CD4-positive, alpha-beta memory T cell (primary cell): ENCODE results near the gene NOS1AP. TPM values are rescaled to one million over a fixed set of nuclear protein-coding genes. Genes with fewer than 3 reads are reported as not detected.

Experiments used
- CTCF ChIA-PET: fragments of 350-600 bp; sonication (Branson Sonifier 250); formaldehyde crosslinking; loops from one replicate; lab custom pipeline; 2021; ENCODE audit warnings: inconsistent platforms; ENCODE audit not compliant: partially characterized antibody; lab: Charles Lee
- POLR2A ChIA-PET: fragments of 350-600 bp; sonication (Branson Sonifier 250); formaldehyde crosslinking; loops from one replicate; lab custom pipeline; 2021; ENCODE audit not compliant: partially characterized antibody; lab: Charles Lee
- DNase-seq, 5 donors: peaks; one replicate each; pipeline versions ENCODE4 v3.0.0 to v3.0.0-alpha.2; 2020 to 2022; ENCODE audit warnings: mixed read lengths in 1 of 5
- H3K27ac ChIP-seq: one replicate; pipeline ENCODE4 v1.7.0; 2013; ENCODE audit warnings: low read depth, low read length
- H3K27me3 ChIP-seq: 2 replicates; pipeline ENCODE4 v1.7.0; 2013; ENCODE audit warnings: mild to moderate bottlenecking, low read length, moderate library complexity; ENCODE audit not compliant: insufficient read depth
- H3K36me3 ChIP-seq: 2 replicates; pipeline ENCODE4 v1.7.0; 2013; ENCODE audit warnings: mild to moderate bottlenecking, low read length, moderate library complexity; ENCODE audit not compliant: insufficient read depth
- H3K4me1 ChIP-seq: 2 replicates; pipeline ENCODE4 v1.7.0; 2013; ENCODE audit warnings: mild to moderate bottlenecking, low read length, moderate library complexity; ENCODE audit not compliant: insufficient read depth
- H3K4me3 ChIP-seq, 2 donors: one replicate each; pipeline ENCODE4 v1.7.0; 2013; ENCODE audit warnings: low read length in 2 of 2, mild to moderate bottlenecking in 1 of 2
- H3K9me3 ChIP-seq, 2 donors: one replicate each; pipeline ENCODE4 v1.7.0; 2013; ENCODE audit warnings: low read length in 2 of 2, control low read depth in 1 of 2; ENCODE audit not compliant: control insufficient read depth in 1 of 2
- H3K27ac Mint-ChIP-seq, 7 donors: one replicate each; pipeline ENCODE4 v1.8.0; 2020 to 2021; ENCODE audit warnings: mixed read lengths in 7 of 7, mild to moderate bottlenecking in 6 of 7, inconsistent platforms in 3 of 7, moderate library complexity in 3 of 7
- H3K27me3 Mint-ChIP-seq, 2 donors: one replicate each; pipeline ENCODE4 v1.8.0; 2020 to 2021; ENCODE audit warnings: mixed read lengths in 2 of 2
- H3K36me3 Mint-ChIP-seq, 2 donors: one replicate each; pipeline ENCODE4 v1.8.0; 2020 to 2021; ENCODE audit warnings: mixed read lengths in 2 of 2, inconsistent platforms in 1 of 2, mild to moderate bottlenecking in 1 of 2
- H3K4me1 Mint-ChIP-seq, 4 donors: one replicate each; pipeline ENCODE4 v1.8.0; 2020 to 2021; ENCODE audit warnings: mixed read lengths in 4 of 4, mild to moderate bottlenecking in 1 of 4
- H3K4me3 Mint-ChIP-seq, 8 donors: one replicate each; pipeline ENCODE4 v1.8.0; 2020 to 2021; ENCODE audit warnings: mixed read lengths in 8 of 8, mild to moderate bottlenecking in 7 of 8, moderate library complexity in 6 of 8, inconsistent platforms in 3 of 8
- H3K9me3 Mint-ChIP-seq, 8 donors: one replicate each; pipeline ENCODE4 v1.8.0; 2020 to 2021; ENCODE audit warnings: mixed read lengths in 8 of 8, mild to moderate bottlenecking in 5 of 8, inconsistent platforms in 3 of 8, moderate library complexity in 1 of 8
- intact Hi-C: fragments of 100-400 bp; cut with micrococcal nuclease; formaldehyde crosslinking; loops from one replicate; pipeline ENCODE4 v1.15.1; 2023
- polyA plus RNA-seq, 2 donors: library from polyadenylated mRNA; unstranded; fragments of 300-500 nt; fragmentation: Illumina TruSeq; gene quantifications; one replicate each; pipeline ENCODE4 v1.2.3, GENCODE V29; 2021
- total RNA-seq, 2 experiments: library from RNA; stranded (reverse); gene quantifications; one replicate each; pipeline ENCODE4 v1.2.3, GENCODE V29; 2021

The NOS1AP gene
- total and polyA plus RNA-seq, 4 experiments from 2014 or later = not detected

DNA sequence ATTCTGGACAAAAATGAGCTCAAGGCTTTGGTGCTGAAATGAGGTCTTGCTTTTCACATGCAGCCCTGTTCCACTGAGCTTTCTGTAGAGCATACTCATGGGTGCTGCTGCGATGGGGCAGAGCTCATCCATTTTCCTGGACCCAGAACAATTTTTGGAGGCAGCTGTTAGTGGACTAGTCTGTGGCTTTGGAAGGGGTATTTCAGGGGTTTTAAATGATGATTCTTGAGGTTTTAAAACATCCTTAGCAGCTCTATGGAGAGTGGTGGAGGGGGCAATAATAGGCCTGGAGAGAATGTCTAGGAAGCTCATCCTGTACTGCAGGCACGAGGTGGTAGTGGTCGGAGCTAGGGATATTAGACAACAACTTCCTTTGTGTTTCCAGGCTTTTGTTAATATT, 16.5 kb downstream of the NOS1AP start:
- H3K4me3 Mint-ChIP-seq = no peak overlapping the region
- POLR2A ChIA-PET = no interaction called here
- Histone ChIP-seq H3K9me3 (peaks cover 0 to 4% of the 10 kb centered on the region in 2 donors), H3K4me3 (no peak overlapping the region), H3K27ac (no peak overlapping the region), H3K4me1 (no peaks in the 10 kb centered on the region), H3K27me3 (no peaks in the 10 kb centered on the region), H3K36me3 (no peaks in the 10 kb centered on the region)
- no peaks in the 10 kb centered on the region for H3K4me1 Mint-ChIP-seq
- CTCF ChIA-PET = interaction anchor here (0.6 kb wide), 1 partner anchor 1378 kb away, joined by 3 read pairs; no protein-coding TSS in a partner anchor
- peaks cover 15 to 22% of the 10 kb centered on the region in 2 donors for H3K27me3 Mint-ChIP-seq
- H3K36me3 Mint-ChIP-seq = no peaks in the 10 kb centered on the region
- no peak for DNase-seq
- H3K9me3 Mint-ChIP-seq = peaks cover 0 to 10% (median 6%) of the 10 kb centered on the region in 8 donors
- no peak overlapping the region for H3K27ac Mint-ChIP-seq
- intact Hi-C loops = no loop called here

DNA sequence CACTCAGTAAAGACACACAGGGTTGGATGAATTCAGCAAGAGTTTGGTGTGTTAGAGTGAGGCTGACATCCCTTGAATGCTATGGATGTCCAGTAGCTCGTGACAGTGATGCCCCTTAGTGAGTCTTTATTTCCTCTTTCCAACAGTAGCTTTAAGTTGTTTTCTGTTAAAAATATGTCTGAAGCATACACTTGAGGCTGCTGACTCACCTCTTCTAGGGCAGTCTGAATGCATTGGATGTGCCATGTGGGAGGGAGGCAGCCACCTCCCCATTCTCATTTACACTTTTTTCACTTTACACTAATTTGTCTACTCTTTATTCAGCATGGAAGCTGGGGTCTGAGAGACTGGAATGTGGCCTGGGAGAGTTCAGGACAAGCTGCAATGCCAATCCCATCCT, 17.6 kb downstream of the NOS1AP start:
- peaks cover 16 to 18% of the 10 kb centered on the region in 2 donors for H3K27me3 Mint-ChIP-seq
- no peak for DNase-seq
- no peak overlapping the region for H3K27ac ChIP-seq
- H3K4me1 ChIP-seq = no peaks in the 10 kb centered on the region
- H3K36me3 ChIP-seq = no peaks in the 10 kb centered on the region
- intact Hi-C loops = no loop called here
- no peak overlapping the region for H3K4me3 ChIP-seq
- CTCF ChIA-PET = no interaction called here
- no peak overlapping the region for H3K27ac Mint-ChIP-seq
- no peaks in the 10 kb centered on the region for H3K27me3 ChIP-seq
- H3K4me1 Mint-ChIP-seq = no peaks in the 10 kb centered on the region
- POLR2A ChIA-PET = no interaction called here
- H3K9me3 ChIP-seq = peaks cover 0 to 4% of the 10 kb centered on the region in 2 donors
- H3K9me3 Mint-ChIP-seq = peaks cover 0 to 9% (median 6%) of the 10 kb centered on the region in 8 donors
- no peak overlapping the region for H3K4me3 Mint-ChIP-seq
- no peaks in the 10 kb centered on the region for H3K36me3 Mint-ChIP-seq

DNA sequence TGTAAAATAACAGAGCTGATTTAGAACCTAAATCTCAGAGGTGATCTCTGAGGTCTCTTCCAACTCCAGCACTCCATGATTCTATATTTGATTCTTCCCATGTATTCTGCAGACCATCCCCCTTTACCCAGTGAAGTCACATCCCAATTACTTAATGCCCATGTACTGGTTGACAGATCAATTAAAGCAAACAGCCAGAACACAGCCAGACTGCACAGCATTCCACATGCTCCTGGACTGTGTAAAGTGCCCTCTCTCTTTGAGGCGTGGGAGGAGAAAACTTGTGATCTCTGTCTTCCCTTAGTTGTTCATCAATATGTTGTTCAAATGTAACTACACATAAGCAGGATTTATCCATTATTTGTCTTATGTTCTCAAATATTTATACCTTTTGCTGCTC, 18.1 kb downstream of the NOS1AP start:
- Histone ChIP-seq H3K36me3 (no peaks in the 10 kb centered on the region), H3K4me3 (no peak overlapping the region), H3K4me1 (no peaks in the 10 kb centered on the region), H3K9me3 (peaks cover 0 to 4% of the 10 kb centered on the region in 2 donors), H3K27ac (no peak overlapping the region), H3K27me3 (no peaks in the 10 kb centered on the region)
- no peaks in the 10 kb centered on the region for H3K36me3 Mint-ChIP-seq
- H3K4me1 Mint-ChIP-seq = no peaks in the 10 kb centered on the region
- no peak overlapping the region for H3K4me3 Mint-ChIP-seq
- no peak for DNase-seq
- ChIA-PET POLR2A (no interaction called here), CTCF (no interaction called here)
- H3K27ac Mint-ChIP-seq = no peak overlapping the region
- peaks cover 16 to 17% of the 10 kb centered on the region in 2 donors for H3K27me3 Mint-ChIP-seq
- intact Hi-C loops = no loop called here
- H3K9me3 Mint-ChIP-seq = peaks cover 0 to 9% (median 6%) of the 10 kb centered on the region in 8 donors

DNA sequence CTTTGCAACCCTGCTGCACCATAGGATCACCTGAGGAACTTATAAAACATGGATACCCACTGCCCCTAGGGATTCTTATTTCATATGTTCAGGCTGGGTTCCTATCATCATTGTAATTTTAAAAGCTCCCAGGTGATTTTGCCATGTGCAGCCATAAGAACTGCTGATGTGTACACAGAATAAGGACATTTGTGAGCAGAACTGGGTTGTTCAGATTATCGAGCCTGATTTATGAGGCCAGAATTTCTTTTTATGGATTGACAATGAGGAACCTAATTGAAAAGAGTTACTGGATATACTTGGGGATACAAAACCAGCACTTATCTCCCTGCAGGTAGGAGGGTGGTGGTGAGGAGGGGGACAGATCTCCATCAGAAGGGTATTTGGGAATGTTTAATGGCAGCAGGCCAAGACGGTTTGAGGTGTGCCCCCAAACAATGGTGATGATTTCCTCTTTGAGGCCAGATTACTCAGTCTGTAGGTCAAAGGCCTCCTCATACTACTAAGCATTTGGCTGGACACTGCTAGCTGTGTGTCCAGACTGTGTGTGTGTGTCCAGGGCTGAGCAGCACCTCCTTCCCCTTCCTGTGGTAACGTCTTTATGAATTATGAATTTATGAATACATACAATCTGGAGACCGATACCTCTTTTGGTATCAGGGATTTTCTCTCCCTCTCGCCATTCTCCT, 18.9 kb downstream of the NOS1AP start:
- no peaks in the 10 kb centered on the region for H3K4me1 ChIP-seq
- peaks cover 0 to 4% of the 10 kb centered on the region in 2 donors for H3K9me3 ChIP-seq
- Mint-ChIP-seq H3K9me3 (peaks cover 0 to 9% (median 6%) of the 10 kb centered on the region in 8 donors), H3K27me3 (peaks cover 16 to 17% of the 10 kb centered on the region in 2 donors), H3K27ac (no peak overlapping the region), H3K4me1 (no peaks in the 10 kb centered on the region), H3K4me3 (no peak overlapping the region), H3K36me3 (no peaks in the 10 kb centered on the region)
- DNase-seq = no peak
- no peaks in the 10 kb centered on the region for H3K27me3 ChIP-seq
- intact Hi-C loops = no loop called here
- no peak overlapping the region for H3K27ac ChIP-seq
- ChIA-PET POLR2A (no interaction called here), CTCF (no interaction called here)
- no peaks in the 10 kb centered on the region for H3K36me3 ChIP-seq
- H3K4me3 ChIP-seq = no peak overlapping the region

DNA sequence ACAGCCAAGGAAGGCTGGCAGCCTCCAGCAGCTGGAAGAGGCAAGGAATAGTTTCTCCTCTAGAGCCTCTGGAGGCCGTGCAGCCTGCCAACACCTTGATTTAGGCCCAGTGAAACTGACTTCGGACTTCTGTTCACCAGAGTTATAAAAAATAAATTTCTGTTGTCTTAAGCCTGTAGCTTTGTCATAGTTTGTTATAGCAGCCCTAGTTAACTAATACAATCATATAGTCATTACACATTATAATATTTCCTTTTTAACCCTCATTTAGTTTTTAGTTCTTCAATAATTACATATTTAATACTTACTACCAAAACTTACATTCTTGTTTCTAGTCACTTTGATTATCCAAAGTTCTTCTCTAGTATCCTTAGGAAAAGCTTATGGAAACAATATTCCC, 20.3 kb downstream of the NOS1AP start:
- Histone ChIP-seq H3K9me3 (no peaks in the 10 kb centered on the region), H3K4me3 (no peak overlapping the region), H3K27ac (no peak overlapping the region), H3K4me1 (no peaks in the 10 kb centered on the region), H3K27me3 (no peaks in the 10 kb centered on the region), H3K36me3 (no peaks in the 10 kb centered on the region)
- H3K27ac Mint-ChIP-seq = no peak overlapping the region
- intact Hi-C loops = no loop called here
- no peaks in the 10 kb centered on the region for H3K4me1 Mint-ChIP-seq
- no peak overlapping the region for H3K4me3 Mint-ChIP-seq
- H3K36me3 Mint-ChIP-seq = no peaks in the 10 kb centered on the region
- H3K27me3 Mint-ChIP-seq = peaks cover 13 to 14% of the 10 kb centered on the region in 2 donors
- no peak for DNase-seq
- CTCF ChIA-PET = no interaction called here
- peaks cover 0 to 4% (median under 1%) of the 10 kb centered on the region in 8 donors for H3K9me3 Mint-ChIP-seq
- POLR2A ChIA-PET = no interaction called here

DNA sequence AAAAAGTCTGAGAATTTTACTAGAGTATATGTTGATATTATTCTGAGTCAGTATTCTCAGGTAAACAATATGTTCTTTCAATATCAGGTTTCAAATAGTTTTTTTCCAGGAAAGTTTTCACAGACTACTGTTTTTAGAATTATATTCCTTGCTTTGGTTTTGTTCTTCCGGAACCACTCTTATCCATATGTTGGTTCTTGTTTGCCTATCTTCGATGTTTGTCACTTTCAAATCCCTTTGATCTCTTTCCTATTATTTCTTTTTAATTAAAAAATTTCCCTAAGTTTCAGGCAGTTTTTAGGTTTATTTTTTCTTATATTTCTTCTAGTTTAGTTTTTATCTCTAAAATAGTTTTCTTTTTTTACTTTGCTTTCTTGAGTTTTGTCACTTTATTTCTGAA, 20.9 kb downstream of the NOS1AP start:
- Histone ChIP-seq H3K4me3 (no peak overlapping the region), H3K27me3 (no peaks in the 10 kb centered on the region), H3K9me3 (no peaks in the 10 kb centered on the region), H3K4me1 (no peaks in the 10 kb centered on the region), H3K27ac (no peak overlapping the region), H3K36me3 (no peaks in the 10 kb centered on the region)
- ChIA-PET POLR2A (no interaction called here), CTCF (no interaction called here)
- Mint-ChIP-seq H3K4me3 (no peak overlapping the region), H3K4me1 (no peaks in the 10 kb centered on the region), H3K9me3 (peaks cover 0 to 4% (median 0%) of the 10 kb centered on the region in 8 donors), H3K36me3 (no peaks in the 10 kb centered on the region), H3K27ac (no peak overlapping the region), H3K27me3 (peaks cover 11 to 14% of the 10 kb centered on the region in 2 donors)
- intact Hi-C loops = no loop called here
- DNase-seq = no peak

DNA sequence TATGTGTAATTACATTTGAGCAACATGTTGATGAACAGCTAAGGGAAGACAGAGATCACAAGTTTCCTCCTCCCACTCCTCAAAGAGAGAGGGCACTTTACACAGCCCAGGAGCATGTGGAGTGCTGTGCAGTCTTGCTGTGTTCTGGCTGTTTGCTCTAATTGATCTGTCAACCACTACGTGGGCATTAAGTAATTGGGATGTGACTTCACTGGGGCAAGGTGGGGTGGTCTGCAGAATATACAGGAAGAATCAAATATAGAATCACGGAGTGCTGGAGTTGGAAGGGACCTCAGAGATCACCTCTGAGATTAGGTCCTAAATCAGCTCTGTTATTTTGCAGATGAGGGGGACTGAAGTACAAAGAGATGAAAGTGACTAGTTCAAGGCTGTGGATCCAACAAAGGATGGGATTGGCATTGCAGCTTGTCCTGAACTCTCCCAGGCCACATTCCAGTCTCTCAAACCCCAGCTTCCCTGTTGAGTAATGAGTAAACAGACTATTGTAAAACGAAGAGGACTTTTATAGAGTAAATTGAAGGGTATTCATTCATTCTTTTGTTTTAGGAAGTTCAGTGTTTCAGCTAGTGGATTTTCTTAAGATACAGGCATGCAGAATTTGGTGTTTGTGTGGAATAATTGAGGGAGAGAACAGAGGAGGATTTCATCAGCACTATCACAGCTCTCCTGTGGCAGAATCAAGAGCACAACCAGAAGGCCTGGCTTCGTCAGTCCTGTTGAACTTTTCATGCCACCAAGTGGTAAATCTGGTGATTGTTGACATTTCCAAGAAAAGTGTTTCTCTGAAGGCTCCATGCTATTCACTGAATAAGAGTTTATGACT, 22.4 kb downstream of the NOS1AP start:
- intact Hi-C loops = no loop called here
- Histone ChIP-seq H3K27me3 (no peaks in the 10 kb centered on the region), H3K4me3 (no peak overlapping the region), H3K9me3 (no peaks in the 10 kb centered on the region), H3K27ac (no peak overlapping the region), H3K4me1 (no peaks in the 10 kb centered on the region), H3K36me3 (no peaks in the 10 kb centered on the region)
- ChIA-PET POLR2A (no interaction called here), CTCF (no interaction called here)
- Mint-ChIP-seq H3K36me3 (no peaks in the 10 kb centered on the region), H3K27ac (no peak overlapping the region), H3K9me3 (peaks cover 0 to 4% (median 0%) of the 10 kb centered on the region in 8 donors), H3K4me3 (no peak overlapping the region), H3K27me3 (peaks cover 7 to 11% of the 10 kb centered on the region in 2 donors), H3K4me1 (no peaks in the 10 kb centered on the region)
- DNase-seq = no peak
